Testis (tissue), 3 donors: ENCODE measurements around the gene NEAT1. TPM values are rescaled to one million over a fixed set of nuclear protein-coding genes. Genes with fewer than 3 reads are reported as not detected.

Experiments used
- DNase-seq: peaks from one replicate; pipeline ENCODE4 v3.0.0-alpha.2; 2019
- H3K27ac ChIP-seq, 2 donors: fragments of 200-600 bp; sonication (generic); one replicate each; pipeline ENCODE4 v1.5.1; 2019
- H3K27me3 ChIP-seq: fragments of 200-600 bp; sonication (generic); one replicate; pipeline ENCODE4 v1.5.1; 2019
- H3K36me3 ChIP-seq: fragments of 200-600 bp; sonication (generic); one replicate; pipeline ENCODE4 v1.5.1; 2017; ENCODE audit warnings: low read depth; ENCODE audit errors: missing control alignments
- H3K4me1 ChIP-seq: fragments of 200-600 bp; sonication (generic); one replicate; pipeline ENCODE4 v1.5.1; 2019
- H3K4me3 ChIP-seq, 2 donors: fragments of 200-600 bp; sonication (generic); one replicate each; pipeline ENCODE4 v1.5.1; 2017 to 2019
- H3K9me3 ChIP-seq: fragments of 200-600 bp; sonication (generic); one replicate; pipeline ENCODE4 v1.5.1; 2017
- CTCF ChIP-seq, 3 experiments: fragments of 450-650 bp in 2 of 3; fragments of 200-600 bp in 1 of 3; sonication (generic) in 1 of 3; IDR thresholded peaks; one replicate each; pipeline ENCODE4 v1.5.1; 2016 to 2019; ENCODE audit warnings: antibody characterized with exemption in 3 of 3, mild to moderate bottlenecking in 2 of 3, moderate library complexity in 1 of 3
- POLR2A ChIP-seq: fragments of 450-650 bp; IDR thresholded peaks from one replicate; pipeline ENCODE4 v1.6.1; 2017; ENCODE audit warnings: antibody characterized with exemption, mild to moderate bottlenecking, moderate library complexity
- WGBS, 2 donors: methylation state at CpG; one replicate each; pipeline ENCODE4 v1.1.5; 2018; 5-methylcytosine and 5-hydroxymethylcytosine counted together
- intact Hi-C: fragments of 100-400 bp; cut with DNase I; formaldehyde crosslinking; loops from one replicate; pipeline ENCODE4 v1.15.1; 2023; ENCODE audit warnings: low total_unique reads
- polyA plus RNA-seq: library from polyadenylated mRNA; stranded (reverse); fragments of 350-450 nt; fragmentation: Illumina TruSeq; extraction: RNeasy Lipid Tissue Mini Kit (QIAGEN cat#74804); gene quantifications from one replicate; pipeline ENCODE4 v1.2.3, GENCODE V29; 2014; ENCODE audit warnings: low read depth, low replicate concordance; ENCODE audit not compliant: insufficient read depth
- total RNA-seq, 2 donors: library from RNA; depleted of rRNA; stranded (reverse); fragments of >200 nt; gene quantifications; one replicate each; pipeline ENCODE4 v1.2.3, GENCODE V29; 2016

The NEAT1 gene
- total and polyA plus RNA-seq, 3 donors from 2014 or later, result 189 to 243 (median 230) TPM

DNA sequence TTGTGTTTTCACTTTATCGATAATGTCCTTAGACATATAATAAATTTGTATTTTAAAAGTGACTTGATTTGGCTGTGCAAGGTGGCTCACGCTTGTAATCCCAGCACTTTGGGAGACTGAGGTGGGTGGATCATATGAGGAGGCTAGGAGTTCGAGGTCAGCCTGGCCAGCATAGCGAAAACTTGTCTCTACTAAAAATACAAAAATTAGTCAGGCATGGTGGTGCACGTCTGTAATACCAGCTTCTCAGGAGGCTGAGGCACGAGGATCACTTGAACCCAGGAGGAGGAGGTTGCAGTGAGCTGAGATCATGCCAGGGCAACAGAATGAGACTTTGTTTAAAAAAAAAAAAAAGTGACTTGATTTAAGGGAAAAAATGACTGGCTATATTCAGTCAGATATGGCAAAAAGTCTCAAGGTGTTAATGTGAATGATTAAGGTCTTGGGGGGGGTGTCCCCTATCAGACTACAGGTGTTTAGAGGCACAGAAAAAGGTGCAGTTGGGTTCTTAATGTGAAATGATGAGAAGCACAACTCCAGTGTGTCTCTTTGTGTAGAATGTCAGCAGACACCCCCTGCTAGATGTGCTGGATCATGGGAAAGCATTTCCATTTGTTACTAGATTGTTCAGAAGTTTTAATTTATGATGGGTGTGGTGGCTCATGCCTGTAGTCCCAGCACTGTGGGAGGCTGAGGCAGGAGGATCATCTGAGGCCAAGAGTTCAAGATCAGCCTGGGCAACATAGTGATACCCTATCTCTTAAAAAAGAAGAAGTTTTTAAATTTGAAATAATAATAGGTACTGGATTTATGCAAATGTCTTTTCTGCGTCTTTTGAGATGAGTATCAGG, 17.0 kb downstream of the NEAT1 start:
- intact Hi-C loops, result no loop called here
- TF ChIP-seq CTCF (IDR thresholded peaks at IDR 0.05), result no peak
- no peak for TF ChIP-seq POLR2A
- no peak overlapping the region for H3K4me3 ChIP-seq
- no peaks in the 10 kb centered on the region for H3K27me3 ChIP-seq
- no peaks in the 10 kb centered on the region for H3K9me3 ChIP-seq
- peaks cover 16% of the 10 kb centered on the region for H3K4me1 ChIP-seq
- DNase-seq, result no peak
- H3K36me3 ChIP-seq, result no peaks in the 10 kb centered on the region
- peak overlapping the region in 1 of 2 donors; percentile 55 for H3K27ac ChIP-seq
- WGBS, 2 donors, result 74 to 77% methylated on average over 7 of the region's 7 CpGs

DNA sequence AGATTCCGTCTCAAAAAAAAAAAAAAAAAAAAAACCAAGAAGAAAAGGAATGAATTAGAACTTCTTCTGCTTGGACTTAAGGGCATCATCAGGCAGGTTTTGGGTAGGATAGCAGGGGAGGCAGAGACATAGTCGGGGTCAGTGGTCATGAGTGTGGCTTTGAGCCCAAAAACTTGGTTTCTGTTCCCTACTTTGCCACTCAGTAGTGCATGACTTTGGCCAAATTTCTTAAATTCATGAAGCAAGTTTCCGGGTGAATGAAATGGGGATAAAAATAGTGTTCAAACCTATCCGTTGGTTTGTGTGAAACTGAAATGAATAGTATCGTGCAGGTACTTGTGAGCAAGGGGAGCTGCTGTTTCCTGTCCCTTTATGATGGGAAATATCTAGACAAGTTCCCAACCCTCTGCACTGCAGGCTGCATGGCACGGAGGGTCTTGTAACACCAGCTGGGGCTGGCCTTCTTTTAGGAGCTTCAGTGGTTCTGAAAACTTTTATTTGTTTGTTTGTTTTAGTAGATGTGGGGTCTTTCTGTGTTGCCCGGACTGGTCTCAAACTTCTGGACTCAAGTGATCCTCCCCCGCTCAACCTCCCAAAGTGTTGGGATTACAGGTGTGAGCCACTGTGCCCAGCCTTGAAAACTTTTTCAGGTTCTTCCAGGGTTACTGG, 18.4 kb downstream of the NEAT1 start:
- Histone ChIP-seq H3K9me3 (no peaks in the 10 kb centered on the region), H3K27ac (peak overlapping the region in 1 of 2 donors; percentile 45), H3K4me3 (no peak overlapping the region), H3K27me3 (no peaks in the 10 kb centered on the region), H3K36me3 (no peaks in the 10 kb centered on the region), H3K4me1 (peaks cover 6% of the 10 kb centered on the region)
- WGBS, 2 donors, result 76 to 79% methylated on average over 8 of the region's 8 CpGs
- intact Hi-C loops, result no loop called here
- DNase-seq, result no peak
- no peak for TF ChIP-seq CTCF (IDR thresholded peaks at IDR 0.05)
- no peak for TF ChIP-seq POLR2A

GRCh38 chr11:65442842-65443331, 20.3 kb downstream of the NEAT1 start:
- Histone ChIP-seq H3K27ac (peak overlapping the region in 1 of 2 donors; percentile 20), H3K36me3 (no peaks in the 10 kb centered on the region), H3K9me3 (no peaks in the 10 kb centered on the region), H3K27me3 (no peaks in the 10 kb centered on the region), H3K4me1 (peaks cover 6% of the 10 kb centered on the region), H3K4me3 (no peak overlapping the region)
- no peak for DNase-seq
- intact Hi-C loops, result no loop called here
- TF ChIP-seq POLR2A (no peak), CTCF (IDR thresholded peaks at IDR 0.05) (no peak)
- 73 to 78% methylated on average over 9 of the region's 9 CpGs for WGBS, 2 donors

DNA sequence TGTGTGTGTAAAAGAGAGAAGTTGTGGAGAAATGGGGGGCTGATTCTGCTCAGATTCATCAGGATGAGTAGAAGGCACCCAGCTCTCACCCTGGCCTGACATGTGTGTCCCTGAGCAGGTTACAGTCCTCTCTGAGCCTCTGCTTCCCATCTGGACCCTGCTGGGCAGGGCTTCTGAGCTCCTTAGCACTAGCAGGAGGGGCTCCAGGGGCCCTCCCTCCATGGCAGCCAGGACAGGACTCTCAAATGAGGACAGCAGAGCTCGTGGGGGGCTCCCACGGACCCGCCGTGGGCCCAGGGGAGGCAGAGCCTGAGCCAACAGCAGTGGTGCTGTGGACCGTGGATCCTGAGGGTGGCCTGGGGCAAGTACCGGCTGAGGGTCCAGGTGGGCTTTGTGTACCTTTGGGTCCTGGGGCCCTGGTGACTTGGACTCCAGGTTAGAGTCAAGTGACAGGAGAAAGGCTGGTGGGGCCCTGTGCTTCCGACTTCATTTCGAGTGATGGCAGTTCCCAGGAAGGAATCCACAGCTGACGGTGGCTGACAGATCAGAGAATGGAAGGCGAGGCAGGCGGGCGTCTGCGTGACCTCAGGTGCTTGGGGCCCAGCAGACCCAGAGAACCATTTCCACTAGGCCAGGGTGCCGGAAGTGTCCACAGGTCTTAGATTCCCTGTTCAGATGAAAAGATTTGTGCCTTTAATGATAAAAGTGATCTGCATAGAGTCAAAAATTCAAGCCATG, 21.9 kb downstream of the NEAT1 start:
- Histone ChIP-seq H3K36me3 (no peaks in the 10 kb centered on the region), H3K27me3 (no peaks in the 10 kb centered on the region), H3K4me1 (peaks cover 6% of the 10 kb centered on the region), H3K27ac (peak overlapping the region in 1 of 2 donors; percentile 24), H3K4me3 (no peak overlapping the region), H3K9me3 (no peaks in the 10 kb centered on the region)
- 81 to 90% methylated on average over 9 to 14 of the region's 14 CpGs for WGBS, 2 donors
- intact Hi-C loops, result no loop called here
- TF ChIP-seq POLR2A, result no peak
- TF ChIP-seq CTCF (IDR thresholded peaks at IDR 0.05), result no peak
- DNase-seq, result no peak
